Esophagus (tissue), 2 donors: Measurements from ENCODE around the gene SLFN14. TPM values are rescaled to one million over a fixed set of nuclear protein-coding genes. Genes with fewer than 3 reads are reported as not detected.

Experiments
- H3K27ac ChIP-seq, 2 donors: one replicate each; pipeline ENCODE4 v1.5.1; 2013; ENCODE audit warnings: low read depth in 2 of 2, mild to moderate bottlenecking in 2 of 2, inconsistent platforms in 1 of 2, low read length in 1 of 2, moderate library complexity in 1 of 2
- H3K27me3 ChIP-seq, 2 donors: one replicate each; pipeline ENCODE4 v1.6.1; 2013; ENCODE audit warnings: low read length in 2 of 2, control low read depth in 1 of 2, mild to moderate bottlenecking in 1 of 2; ENCODE audit not compliant: insufficient read depth in 2 of 2, control insufficient read depth in 1 of 2
- H3K36me3 ChIP-seq, 2 donors: one replicate each; pipeline ENCODE4 v1.6.1; 2013; ENCODE audit warnings: low read length in 1 of 2; ENCODE audit not compliant: control insufficient read depth in 2 of 2, insufficient read depth in 2 of 2
- H3K4me1 ChIP-seq, 2 donors: one replicate each; pipeline ENCODE4 v1.6.1; 2013; ENCODE audit warnings: low read length in 1 of 2; ENCODE audit not compliant: control insufficient read depth in 2 of 2, insufficient read depth in 2 of 2
- H3K4me3 ChIP-seq, 2 donors: one replicate each; pipeline ENCODE4 v1.5.1; 2013; ENCODE audit warnings: low read length in 2 of 2, mild to moderate bottlenecking in 2 of 2, low read depth in 1 of 2, moderate library complexity in 1 of 2
- H3K9me3 ChIP-seq, 2 donors: one replicate each; pipeline ENCODE4 v1.6.1; 2013; ENCODE audit warnings: mild to moderate bottlenecking in 2 of 2, low read depth in 1 of 2, low read length in 1 of 2, moderate library complexity in 1 of 2; ENCODE audit not compliant: control insufficient read depth in 2 of 2, insufficient read depth in 1 of 2
- WGBS, 2 donors: extraction: QIAGEN DNeasy Blood & Tissue Kit; methylation state at CpG; one replicate each; pipeline ENCODE4 v1.1.7; 2013; 5-methylcytosine and 5-hydroxymethylcytosine counted together
- polyA plus RNA-seq, 2 donors: library from polyadenylated mRNA; stranded (reverse); fragments of 200-250 nt; gene quantifications; one replicate each; pipeline ENCODE4 v1.2.3, GENCODE V29; 2013
- donor health status: healthy with polysubstance abuse.
- donor health status: Bipolar disorder and iron deficiency.

SLFN14 gene
- polyA plus RNA-seq, 2 donors = not detected

DNA sequence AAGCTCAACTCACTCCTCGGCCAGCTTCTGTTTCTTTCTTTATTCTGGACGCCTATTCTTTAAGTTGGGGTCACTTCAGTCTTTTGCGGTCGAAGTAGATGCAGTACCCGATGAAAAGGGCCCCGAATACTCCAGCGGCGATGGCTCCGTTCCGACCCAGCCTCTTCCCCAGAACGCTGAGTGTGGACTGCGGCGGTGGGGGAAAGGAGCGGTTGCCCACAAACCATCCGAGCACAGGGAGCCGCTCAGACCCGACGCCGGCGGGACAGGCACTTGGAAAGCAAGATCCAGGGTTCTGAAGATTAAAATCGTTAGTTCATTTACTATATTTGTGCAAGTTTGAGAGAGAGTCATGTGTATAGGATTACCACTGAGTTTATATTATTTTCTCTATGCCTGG, 45.6 kb downstream of the SLFN14 start:
- H3K4me1 ChIP-seq = no peaks in the 10 kb centered on the region
- no peak overlapping the region for H3K4me3 ChIP-seq
- H3K9me3 ChIP-seq = no peaks in the 10 kb centered on the region
- H3K27ac ChIP-seq = no peak overlapping the region
- H3K36me3 ChIP-seq = no peaks in the 10 kb centered on the region
- 55 to 74% methylated on average over 21 of the region's 21 CpGs for WGBS, 2 donors
- H3K27me3 ChIP-seq = no peaks in the 10 kb centered on the region

GRCh38 chr17:35514564-35514963, 46.1 kb downstream of the SLFN14 start:
- no peak overlapping the region for H3K27ac ChIP-seq
- no peaks in the 10 kb centered on the region for H3K4me1 ChIP-seq
- WGBS, 2 donors = 43 to 52% methylated on average over 2 of the region's 2 CpGs
- no peak overlapping the region for H3K4me3 ChIP-seq
- H3K36me3 ChIP-seq = no peaks in the 10 kb centered on the region
- H3K9me3 ChIP-seq = no peaks in the 10 kb centered on the region
- H3K27me3 ChIP-seq = no peaks in the 10 kb centered on the region

Other genes with a start within 250 kb of the SLFN14 start
- gene SLFN11, start 187.2 kb downstream of the SLFN14 start, polyA plus RNA-seq = 1 to 10 TPM; 2.7 to 3.0 TPM
- 1 to 10 TPM; 1.9 to 2.0 TPM for gene SLFN12, start 128.3 kb downstream of the SLFN14 start, polyA plus RNA-seq
- 1 to 10 TPM; 3.7 to 6.0 TPM for gene SLFN13, start 112.1 kb downstream of the SLFN14 start, polyA plus RNA-seq
- gene SLFN12L, start 23.1 kb downstream of the SLFN14 start, polyA plus RNA-seq = under 1 TPM; 0.25 to 0.55 TPM
- gene PEX12, start 17.8 kb upstream of the SLFN14 start, polyA plus RNA-seq = 1 to 10 TPM; 2.4 TPM
- 10 to 100 TPM; 13.2 to 14.3 TPM for gene AP2B1, start 26.5 kb upstream of the SLFN14 start, polyA plus RNA-seq
- under 1 TPM; 0.28 to 0.53 TPM for gene RASL10B, start 170.8 kb upstream of the SLFN14 start, polyA plus RNA-seq
- under 1 TPM; 0.01 to 0.08 TPM for gene GAS2L2, start 192.4 kb upstream of the SLFN14 start, polyA plus RNA-seq
- under 1 TPM in 1 of 2 donors, not detected in 1; 0.14 TPM for gene C17orf50, start 200.1 kb upstream of the SLFN14 start, polyA plus RNA-seq
- gene MMP28, start 234.8 kb upstream of the SLFN14 start, polyA plus RNA-seq = 10 to 100 TPM; 14.8 to 21.7 TPM
- 100 to 1,000 TPM in 1 of 2 donors, 10 to 100 TPM in 1; 89.5 to 110 TPM for gene TAF15, start 248.7 kb upstream of the SLFN14 start, polyA plus RNA-seq